GM06990 (cell line): Measurements from ENCODE around the gene HOXC5.
"Not testable (repeated sequence)": the region's sequence is repeated elsewhere in the genome, so short reads cannot be mapped to it uniquely, and the experiment has no call there.

Source experiments
- DNase-seq: peaks from one replicate; pipeline ENCODE4 v3.0.0-alpha.2; 2011; ENCODE audit not compliant: insufficient read length; ENCODE audit errors: extremely low read depth
- H3K27me3 ChIP-seq: replicated peaks from 2 replicates; pipeline ENCODE4 v1.6.0; 2011; ENCODE audit warnings: low read length; ENCODE audit not compliant: control insufficient read depth, insufficient read depth
- H3K36me3 ChIP-seq: 2 replicates; pipeline ENCODE4 v1.5.1; 2011; ENCODE audit warnings: low read length; ENCODE audit not compliant: control insufficient read depth, insufficient read depth
- H3K4me3 ChIP-seq: replicated peaks from 2 replicates; pipeline ENCODE4 v1.5.1; 2011; ENCODE audit warnings: low read depth, mild to moderate bottlenecking, control low read depth, low read length
- TF ChIP-seq, protein P1 (sequence below): IDR thresholded peaks from 2 replicates; pipeline ENCODE4 v1.5.1; 2011; ENCODE audit warnings: low read length, control low read depth, mild to moderate bottlenecking, inconsistent platforms; ENCODE audit not compliant: insufficient read depth, poor library complexity, severe bottlenecking

HOXC5 gene

DNA sequence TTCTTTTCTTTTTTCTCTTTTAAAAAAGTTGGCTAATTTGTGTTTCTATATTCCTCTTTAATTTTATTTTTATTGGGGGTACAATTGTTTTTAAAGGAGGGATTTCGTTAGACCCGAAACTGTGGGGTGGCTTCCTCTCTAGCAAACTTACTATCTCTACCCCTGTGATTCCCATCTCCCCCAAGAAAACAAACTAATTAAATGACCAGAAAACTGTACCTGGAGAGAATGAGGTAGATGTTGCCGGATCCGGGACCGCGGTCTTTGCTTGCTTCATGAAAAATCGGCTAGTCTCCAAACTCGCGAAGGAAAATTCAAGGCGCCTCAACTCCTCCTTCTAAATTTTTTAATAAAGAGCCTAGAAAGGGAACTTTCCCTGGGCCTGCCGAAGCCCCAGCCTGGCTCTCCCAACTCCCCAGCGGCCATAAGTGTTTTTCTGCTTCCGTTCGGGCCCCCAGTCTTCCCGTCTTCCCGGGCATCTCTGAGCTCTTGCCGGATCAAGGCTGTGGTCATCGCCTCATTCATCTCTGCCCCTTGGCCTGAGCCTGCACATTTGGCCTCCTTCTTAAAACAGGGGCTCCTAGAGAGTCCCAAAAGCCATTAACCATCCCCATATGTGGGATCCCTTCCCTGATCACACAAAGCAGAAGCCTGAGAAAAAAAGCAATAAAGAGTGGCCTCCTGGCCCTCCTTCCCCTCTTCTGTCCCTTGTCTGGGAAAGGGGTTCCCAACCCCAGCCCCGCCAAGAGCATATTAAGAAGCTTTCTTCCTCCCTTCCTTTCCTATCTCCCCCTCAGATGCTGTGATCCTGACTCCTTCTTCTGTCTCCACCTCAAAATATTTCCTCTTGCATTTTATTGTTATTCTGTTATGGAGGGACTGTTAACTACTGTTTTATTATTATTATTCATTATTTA lies 47.4 kb downstream of the HOXC5 start:
- H3K36me3 ChIP-seq, H3K27me3 ChIP-seq, H3K4me3 ChIP-seq, DNase-seq: not testable (repeated sequence)

DNA sequence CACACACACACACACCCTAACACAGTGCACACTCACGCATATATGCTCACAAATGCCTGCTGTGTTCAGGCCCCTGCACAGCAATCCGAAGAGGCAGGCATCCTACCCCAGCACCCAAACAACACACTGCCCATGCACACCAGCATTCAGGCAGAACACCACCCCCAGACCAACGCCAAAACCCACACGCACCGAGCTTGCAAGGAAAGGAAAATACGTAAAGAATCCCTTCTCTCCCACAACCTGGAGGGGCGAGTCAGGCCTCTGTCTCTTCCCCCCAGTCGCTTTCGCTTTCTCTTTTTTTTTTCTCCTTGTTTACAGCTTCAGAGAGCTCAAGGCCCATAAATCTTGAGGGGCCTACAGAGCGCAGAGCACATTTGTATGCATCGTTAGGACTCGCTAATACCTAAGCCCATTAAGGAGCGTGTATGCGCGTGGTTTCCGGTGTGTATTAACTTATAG lies 48.2 kb downstream of the HOXC5 start:
- peak overlapping the region; percentile 48 for H3K4me3 ChIP-seq
- not testable (repeated sequence) for H3K27me3 ChIP-seq, H3K36me3 ChIP-seq
- DNase-seq = peak; percentile 29

DNA sequence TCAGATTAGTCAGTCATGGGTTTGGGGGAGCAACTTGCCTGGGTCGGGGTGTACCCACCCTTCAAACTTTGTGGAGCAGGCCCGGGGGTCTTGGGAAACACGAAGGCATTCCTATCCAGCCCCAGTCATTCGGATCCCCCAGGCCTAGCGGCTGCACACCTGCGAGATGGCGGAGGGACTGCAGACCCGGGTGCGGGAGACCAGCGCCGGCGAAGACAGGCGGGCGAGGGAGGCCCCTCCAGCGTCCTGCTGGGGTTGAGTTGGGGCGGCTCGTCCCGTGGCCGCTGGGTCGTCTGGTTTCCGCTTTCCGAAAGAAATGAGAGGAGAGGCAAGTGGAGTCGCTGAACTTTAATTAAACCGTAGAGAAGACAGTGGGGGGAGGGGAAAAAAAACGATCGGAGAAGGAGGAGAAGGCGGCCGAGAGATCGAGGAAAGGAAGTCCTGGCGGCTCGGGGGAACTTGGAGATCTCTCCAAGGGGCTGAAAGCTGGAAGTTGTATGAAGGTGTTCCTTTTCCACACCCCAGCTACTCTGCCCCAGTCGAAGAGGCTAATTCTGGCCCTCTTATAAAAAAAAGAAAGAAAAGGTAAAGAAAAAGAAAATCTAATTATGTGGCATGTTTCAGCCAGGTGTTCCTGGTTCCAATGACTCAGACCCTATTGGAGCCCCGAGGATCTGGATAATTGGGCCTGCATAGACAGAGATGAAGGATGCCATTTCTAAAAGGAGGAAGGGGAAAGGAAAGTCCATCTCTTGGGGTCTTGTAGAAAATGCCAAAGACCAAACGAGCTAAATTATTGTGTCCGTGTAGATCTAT lies 48.9 kb downstream of the HOXC5 start:
- not testable (repeated sequence) for H3K36me3 ChIP-seq, H3K27me3 ChIP-seq
- DNase-seq = peak; percentile 31
- peak overlapping the region; percentile 53 for H3K4me3 ChIP-seq

DNA sequence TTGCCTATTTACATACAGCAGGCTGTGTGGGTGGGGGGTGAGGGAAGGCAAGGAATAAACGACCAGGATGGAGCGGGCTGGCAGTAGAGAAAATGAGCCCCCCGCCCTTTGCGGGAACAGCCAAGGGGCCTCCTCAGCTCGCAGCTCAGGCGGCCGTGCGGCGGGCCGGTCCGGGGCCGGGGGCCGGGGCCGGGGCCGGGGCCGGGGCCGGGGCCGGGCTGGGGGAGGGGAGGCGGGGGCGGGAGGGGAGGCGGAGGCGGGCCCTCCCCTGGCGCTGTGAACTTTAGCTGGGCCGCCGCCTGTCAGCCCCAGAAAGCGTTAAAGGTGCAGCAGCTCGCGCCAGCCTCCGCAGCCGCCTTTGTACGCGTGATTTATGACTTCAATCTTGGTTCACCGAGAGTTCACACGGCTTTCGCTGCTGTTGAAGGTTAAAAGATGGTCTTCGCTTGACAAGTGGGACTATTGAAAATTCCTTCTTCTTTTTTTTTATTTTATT lies 49.6 kb downstream of the HOXC5 start:
- DNase-seq = no peak
- peak overlapping the region; percentile 53 for H3K4me3 ChIP-seq
- H3K36me3 ChIP-seq = no peaks in the 10 kb centered on the region
- TF ChIP-seq, protein P1, sequence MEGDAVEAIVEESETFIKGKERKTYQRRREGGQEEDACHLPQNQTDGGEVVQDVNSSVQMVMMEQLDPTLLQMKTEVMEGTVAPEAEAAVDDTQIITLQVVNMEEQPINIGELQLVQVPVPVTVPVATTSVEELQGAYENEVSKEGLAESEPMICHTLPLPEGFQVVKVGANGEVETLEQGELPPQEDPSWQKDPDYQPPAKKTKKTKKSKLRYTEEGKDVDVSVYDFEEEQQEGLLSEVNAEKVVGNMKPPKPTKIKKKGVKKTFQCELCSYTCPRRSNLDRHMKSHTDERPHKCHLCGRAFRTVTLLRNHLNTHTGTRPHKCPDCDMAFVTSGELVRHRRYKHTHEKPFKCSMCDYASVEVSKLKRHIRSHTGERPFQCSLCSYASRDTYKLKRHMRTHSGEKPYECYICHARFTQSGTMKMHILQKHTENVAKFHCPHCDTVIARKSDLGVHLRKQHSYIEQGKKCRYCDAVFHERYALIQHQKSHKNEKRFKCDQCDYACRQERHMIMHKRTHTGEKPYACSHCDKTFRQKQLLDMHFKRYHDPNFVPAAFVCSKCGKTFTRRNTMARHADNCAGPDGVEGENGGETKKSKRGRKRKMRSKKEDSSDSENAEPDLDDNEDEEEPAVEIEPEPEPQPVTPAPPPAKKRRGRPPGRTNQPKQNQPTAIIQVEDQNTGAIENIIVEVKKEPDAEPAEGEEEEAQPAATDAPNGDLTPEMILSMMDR = no peak
- H3K27me3 ChIP-seq = no peaks in the 10 kb centered on the region
